ENCODE results near the gene RNASE3. TPM values are rescaled to one million over a fixed set of nuclear protein-coding genes. Genes with fewer than 3 reads are reported as not detected.

The RNASE3 gene
- total RNA-seq, 1 experiment from 2014 or later: not detected

DNA sequence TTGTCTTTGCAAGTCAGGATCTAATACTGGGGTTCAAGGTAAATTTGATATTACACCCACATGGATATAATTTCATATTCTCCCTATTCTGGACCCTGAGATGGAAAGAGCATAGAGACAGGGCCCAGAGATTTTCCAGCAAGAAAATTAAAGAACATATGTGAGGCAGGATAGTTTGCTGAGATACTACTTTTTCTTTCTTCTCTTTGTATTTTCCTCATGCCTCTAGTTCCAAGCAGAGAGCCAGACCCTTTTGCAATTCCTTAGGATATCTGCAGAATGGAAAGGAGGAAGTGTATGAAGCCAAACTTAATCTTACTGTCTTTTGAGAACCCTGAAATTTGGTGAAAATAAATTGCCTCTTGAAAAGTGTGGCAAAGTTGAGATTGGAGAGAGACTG is 34.0 kb upstream of the RNASE3 start:
- peaks cover 3 to 5% of the 10 kb centered on the region in 2 experiments; a peak in 2 of 4 replicates for H3K4me1 ChIP-seq (ENCODE audit: control insufficient read depth in 1 of 2, insufficient read depth in 2 of 2, low read length in 2 of 2)
- H3K79me2 ChIP-seq (ENCODE audit: insufficient read depth, low read length): no peaks in the 10 kb centered on the region
- H3K36me3 ChIP-seq (ENCODE audit: control insufficient read depth in 1 of 2, insufficient read depth in 2 of 2, low read length in 2 of 2): no peaks in the 10 kb centered on the region
- H3K4me2 ChIP-seq (ENCODE audit: low read length): peak overlapping the region; percentile 19; the same call in 1 of the 2 replicates
- CTCF ChIA-PET: interaction anchor here (0.6 to 3.3 kb wide), 31 partner anchors 8 to 248 kb away, joined by 3 to 38 read pairs (median 4); partner anchors contain the start of genes RNASE6 and SLC39A2
- H3K9ac ChIP-seq (ENCODE audit: low read length): no peak overlapping the region
- H2AFZ ChIP-seq (ENCODE audit: low read depth, low read length, poor library complexity, severe bottlenecking): no peak overlapping the region
- intact Hi-C loops (cut with micrococcal nuclease): loop anchor here (1.0 to 10.0 kb wide), 3 partner anchors 114 to 248 kb away; partner anchors contain the start of gene TMEM253
- no TSS peak for BruUV-seq (replicated peaks)
- no peaks in the 10 kb centered on the region for H3K9me3 ChIP-seq (ENCODE audit: control insufficient read depth in 1 of 2, insufficient read depth in 1 of 2, low read depth in 1 of 2, low read length in 2 of 2)
- TF ChIP-seq JUND (IDR thresholded peaks at IDR 0.05) (no peak), POLR2A (IDR thresholded peaks at IDR 0.05; ENCODE audit: borderline replicate concordance, extremely low read depth, insufficient read depth, insufficient read length) (no peak), ZFX (IDR thresholded peaks at IDR 0.05) (no peak), TCF7L2 (IDR thresholded peaks at IDR 0.05; ENCODE audit: borderline replicate concordance, extremely low read depth, insufficient read depth, insufficient read length) (no peak), SP1 (IDR thresholded peaks at IDR 0.05; ENCODE audit: low read depth) (no peak), CBX3 (IDR thresholded peaks at IDR 0.05; ENCODE audit: low read depth) (no peak), EZH2phosphoT487 (IDR thresholded peaks at IDR 0.05; ENCODE audit: borderline replicate concordance) (no peak), ZNF274 (IDR thresholded peaks at IDR 0.05; ENCODE audit: low read depth, low read length) (no peak), EZH2 (IDR thresholded peaks at IDR 0.05) (no peak), FOSL1 (IDR thresholded peaks at IDR 0.05; ENCODE audit: low read depth) (no peak), YY1 (IDR thresholded peaks at IDR 0.05; ENCODE audit: extremely low read depth, insufficient replicate concordance, low read depth, low read length) (no peak), CEBPB (IDR thresholded peaks at IDR 0.05; ENCODE audit: low read depth) (no peak), SRF (IDR thresholded peaks at IDR 0.05; ENCODE audit: low read depth) (no peak), POLR2AphosphoS5 (IDR thresholded peaks at IDR 0.05; ENCODE audit: low read depth, low read length) (no peak), ELF1 (IDR thresholded peaks at IDR 0.05; ENCODE audit: borderline replicate concordance, low read depth) (no peak), RAD21 (IDR thresholded peaks at IDR 0.05; ENCODE audit: low read depth) (no peak)
- TF ChIP-seq, protein P1, sequence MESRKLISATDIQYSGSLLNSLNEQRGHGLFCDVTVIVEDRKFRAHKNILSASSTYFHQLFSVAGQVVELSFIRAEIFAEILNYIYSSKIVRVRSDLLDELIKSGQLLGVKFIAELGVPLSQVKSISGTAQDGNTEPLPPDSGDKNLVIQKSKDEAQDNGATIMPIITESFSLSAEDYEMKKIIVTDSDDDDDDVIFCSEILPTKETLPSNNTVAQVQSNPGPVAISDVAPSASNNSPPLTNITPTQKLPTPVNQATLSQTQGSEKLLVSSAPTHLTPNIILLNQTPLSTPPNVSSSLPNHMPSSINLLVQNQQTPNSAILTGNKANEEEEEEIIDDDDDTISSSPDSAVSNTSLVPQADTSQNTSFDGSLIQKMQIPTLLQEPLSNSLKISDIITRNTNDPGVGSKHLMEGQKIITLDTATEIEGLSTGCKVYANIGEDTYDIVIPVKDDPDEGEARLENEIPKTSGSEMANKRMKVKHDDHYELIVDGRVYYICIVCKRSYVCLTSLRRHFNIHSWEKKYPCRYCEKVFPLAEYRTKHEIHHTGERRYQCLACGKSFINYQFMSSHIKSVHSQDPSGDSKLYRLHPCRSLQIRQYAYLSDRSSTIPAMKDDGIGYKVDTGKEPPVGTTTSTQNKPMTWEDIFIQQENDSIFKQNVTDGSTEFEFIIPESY (IDR thresholded peaks at IDR 0.05; ENCODE audit: extremely low read depth, insufficient replicate concordance, low read length): no peak
- TF ChIP-seq, protein P2, sequence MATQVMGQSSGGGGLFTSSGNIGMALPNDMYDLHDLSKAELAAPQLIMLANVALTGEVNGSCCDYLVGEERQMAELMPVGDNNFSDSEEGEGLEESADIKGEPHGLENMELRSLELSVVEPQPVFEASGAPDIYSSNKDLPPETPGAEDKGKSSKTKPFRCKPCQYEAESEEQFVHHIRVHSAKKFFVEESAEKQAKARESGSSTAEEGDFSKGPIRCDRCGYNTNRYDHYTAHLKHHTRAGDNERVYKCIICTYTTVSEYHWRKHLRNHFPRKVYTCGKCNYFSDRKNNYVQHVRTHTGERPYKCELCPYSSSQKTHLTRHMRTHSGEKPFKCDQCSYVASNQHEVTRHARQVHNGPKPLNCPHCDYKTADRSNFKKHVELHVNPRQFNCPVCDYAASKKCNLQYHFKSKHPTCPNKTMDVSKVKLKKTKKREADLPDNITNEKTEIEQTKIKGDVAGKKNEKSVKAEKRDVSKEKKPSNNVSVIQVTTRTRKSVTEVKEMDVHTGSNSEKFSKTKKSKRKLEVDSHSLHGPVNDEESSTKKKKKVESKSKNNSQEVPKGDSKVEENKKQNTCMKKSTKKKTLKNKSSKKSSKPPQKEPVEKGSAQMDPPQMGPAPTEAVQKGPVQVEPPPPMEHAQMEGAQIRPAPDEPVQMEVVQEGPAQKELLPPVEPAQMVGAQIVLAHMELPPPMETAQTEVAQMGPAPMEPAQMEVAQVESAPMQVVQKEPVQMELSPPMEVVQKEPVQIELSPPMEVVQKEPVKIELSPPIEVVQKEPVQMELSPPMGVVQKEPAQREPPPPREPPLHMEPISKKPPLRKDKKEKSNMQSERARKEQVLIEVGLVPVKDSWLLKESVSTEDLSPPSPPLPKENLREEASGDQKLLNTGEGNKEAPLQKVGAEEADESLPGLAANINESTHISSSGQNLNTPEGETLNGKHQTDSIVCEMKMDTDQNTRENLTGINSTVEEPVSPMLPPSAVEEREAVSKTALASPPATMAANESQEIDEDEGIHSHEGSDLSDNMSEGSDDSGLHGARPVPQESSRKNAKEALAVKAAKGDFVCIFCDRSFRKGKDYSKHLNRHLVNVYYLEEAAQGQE (IDR thresholded peaks at IDR 0.05; ENCODE audit: low read depth): no peak
- TF ChIP-seq, protein P3, sequence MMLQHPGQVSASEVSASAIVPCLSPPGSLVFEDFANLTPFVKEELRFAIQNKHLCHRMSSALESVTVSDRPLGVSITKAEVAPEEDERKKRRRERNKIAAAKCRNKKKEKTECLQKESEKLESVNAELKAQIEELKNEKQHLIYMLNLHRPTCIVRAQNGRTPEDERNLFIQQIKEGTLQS (IDR thresholded peaks at IDR 0.05): no peak
- DNase-seq (ENCODE audit: low read depth, low spot score) (no peak), ATAC-seq (no peak)
- no peaks in the 10 kb centered on the region for H3K9me2 ChIP-seq (ENCODE audit: insufficient read depth)
- no peak overlapping the region for H3K27ac ChIP-seq (ENCODE audit: low read depth, low read length)
- no peaks in the 10 kb centered on the region for H4K20me1 ChIP-seq (ENCODE audit: insufficient read depth)
- no peak overlapping the region for H3K4me3 ChIP-seq (replicated peaks in 1 of 2; ENCODE audit: low read depth in 1 of 2, low read length in 2 of 2)
- POLR2A ChIA-PET: interaction anchor here (1.0 to 2.8 kb wide), 2 partner anchors 16 to 20 kb away, joined by 4 to 10 read pairs; no protein-coding TSS in a partner anchor
- RAD21 ChIA-PET (ENCODE audit: low non-redundant PET in 1 of 2, low total read pairs in 2 of 2, uncharacterized antibody in 2 of 2, unreplicated experiment in 2 of 2): interaction anchor here (0.6 to 0.9 kb wide), 3 partner anchors 10 to 114 kb away, joined by 3 read pairs; no protein-coding TSS in a partner anchor
- peaks cover 16% of the 10 kb centered on the region; the same call in 1 of the 2 replicates for H3K27me3 ChIP-seq (ENCODE audit: insufficient read depth, low read length)

All from HCT116 (cell line).